PFSK-1 (cell line): ENCODE results near the gene LAMB4.

ENCODE experiments used
- POLR2AphosphoS5 ChIP-seq: IDR thresholded peaks from 2 replicates; pipeline ENCODE4 v1.6.1; 2012; ENCODE audit warnings: low read depth, mild to moderate bottlenecking, control low read depth, low read length, moderate library complexity
- SIN3A ChIP-seq: IDR thresholded peaks from 2 replicates; pipeline ENCODE4 v1.6.1; 2012; ENCODE audit warnings: mild to moderate bottlenecking, low read length, moderate library complexity, borderline replicate concordance; ENCODE audit not compliant: insufficient read depth
- TAF1 ChIP-seq: IDR thresholded peaks from 2 replicates; pipeline ENCODE4 v1.6.1; 2012; ENCODE audit warnings: low read length, control low read depth, borderline replicate concordance; ENCODE audit not compliant: insufficient read depth

DNA sequence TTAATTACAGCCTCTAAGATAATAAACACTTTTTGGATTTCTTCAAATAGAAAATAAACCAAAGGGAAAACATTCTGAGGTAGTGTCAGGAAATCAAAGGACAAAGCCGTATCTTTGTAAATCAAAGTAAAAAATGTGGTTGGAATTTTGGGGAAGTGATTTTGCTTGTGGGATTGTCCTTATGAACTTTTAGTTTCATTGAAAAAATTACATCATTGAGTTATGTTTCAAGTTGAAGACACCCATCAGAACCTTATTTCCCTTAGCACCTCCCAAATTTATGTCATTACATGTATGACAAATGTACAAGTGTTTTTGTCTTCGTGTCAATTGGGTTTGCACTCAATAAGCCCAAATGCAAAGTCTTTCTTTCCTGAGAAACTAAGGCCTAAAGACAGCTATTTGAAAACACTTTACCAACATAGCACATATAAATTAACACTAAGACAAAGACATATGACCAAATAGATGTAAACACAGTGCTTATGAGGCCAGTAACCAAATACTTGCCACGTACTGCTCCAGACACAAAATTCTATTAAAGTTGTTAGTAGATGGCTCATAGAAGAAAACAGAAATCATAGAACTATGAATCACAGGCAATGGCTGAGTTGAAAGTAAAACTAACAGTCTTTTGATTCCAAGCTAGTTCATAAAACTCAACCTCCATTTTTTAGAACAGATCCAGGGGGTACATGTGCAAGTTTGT lies 26.9 kb upstream of the LAMB4 start:
- TF ChIP-seq TAF1 (no peak), SIN3A (no peak), POLR2AphosphoS5 (no peak)
